ENCODE data around the gene TCFL5. TPM values are rescaled to one million over a fixed set of nuclear protein-coding genes. Genes with fewer than 3 reads are reported as not detected.
A peak's percentile ranks its signal among the peaks of the same experiment; 100 is the strongest.

Gene TCFL5
- total RNA-seq, 1 donor from 2014 or later, result 7.9 TPM

- no peaks in the 10 kb centered on the region for H3K36me3 Mint-ChIP-seq (ENCODE audit: insufficient read depth)
- H3K27me3 Mint-ChIP-seq, result no peaks in the 10 kb centered on the region
- H3K4me3 Mint-ChIP-seq (ENCODE audit: low read depth), result no peak overlapping the region
- no peaks in the 10 kb centered on the region for H3K9me3 Mint-ChIP-seq (ENCODE audit: low read depth)
- no peak for TF ChIP-seq CTCF (IDR thresholded peaks at IDR 0.05; ENCODE audit: unreplicated experiment)
- H3K27ac Mint-ChIP-seq, result no peak overlapping the region
- no peak for DNase-seq (ENCODE audit: low spot score, unreplicated experiment)
- H3K4me1 Mint-ChIP-seq (ENCODE audit: low read depth), result peaks cover 3% of the 10 kb centered on the region
Observed at GRCh38 chr20:62824476-62825332, 36.9 kb downstream of the TCFL5 start.

GRCh38 chr20:62823688-62824475 lies 37.7 kb downstream of the TCFL5 start:
- H3K36me3 Mint-ChIP-seq (ENCODE audit: insufficient read depth), result no peaks in the 10 kb centered on the region
- H3K4me1 Mint-ChIP-seq (ENCODE audit: low read depth), result peaks cover 3% of the 10 kb centered on the region
- H3K27me3 Mint-ChIP-seq, result no peaks in the 10 kb centered on the region
- no peaks in the 10 kb centered on the region for H3K9me3 Mint-ChIP-seq (ENCODE audit: low read depth)
- no peak for DNase-seq (ENCODE audit: low spot score, unreplicated experiment)
- no peak overlapping the region for H3K27ac Mint-ChIP-seq
- no peak for TF ChIP-seq CTCF (IDR thresholded peaks at IDR 0.05; ENCODE audit: unreplicated experiment)
- no peak overlapping the region for H3K4me3 Mint-ChIP-seq (ENCODE audit: low read depth)

GRCh38 chr20:62822788-62823651 lies 38.6 kb downstream of the TCFL5 start:
- peak overlapping the region; percentile 24 for H3K27ac Mint-ChIP-seq
- no peaks in the 10 kb centered on the region for H3K27me3 Mint-ChIP-seq
- DNase-seq (ENCODE audit: low spot score, unreplicated experiment), result no peak
- no peaks in the 10 kb centered on the region for H3K9me3 Mint-ChIP-seq (ENCODE audit: low read depth)
- H3K4me3 Mint-ChIP-seq (ENCODE audit: low read depth), result peak overlapping the region; percentile 14
- TF ChIP-seq CTCF (IDR thresholded peaks at IDR 0.05; ENCODE audit: unreplicated experiment), result peak; percentile 25
- no peaks in the 10 kb centered on the region for H3K36me3 Mint-ChIP-seq (ENCODE audit: insufficient read depth)
- peaks cover 4% of the 10 kb centered on the region for H3K4me1 Mint-ChIP-seq (ENCODE audit: low read depth)

GRCh38 chr20:62822239-62822787 lies 39.3 kb downstream of the TCFL5 start:
- DNase-seq (ENCODE audit: low spot score, unreplicated experiment), result no peak

More at GRCh38 chr20:62822239-62822787, 39.3 kb downstream of the TCFL5 start:
- Mint-ChIP-seq H3K27ac (no peak overlapping the region), H3K9me3 (ENCODE audit: low read depth) (no peaks in the 10 kb centered on the region), H3K27me3 (no peaks in the 10 kb centered on the region), H3K36me3 (ENCODE audit: insufficient read depth) (no peaks in the 10 kb centered on the region), H3K4me3 (ENCODE audit: low read depth) (no peak overlapping the region), H3K4me1 (ENCODE audit: low read depth) (peaks cover 4% of the 10 kb centered on the region)
- peak; percentile 28 for TF ChIP-seq CTCF (IDR thresholded peaks at IDR 0.05; ENCODE audit: unreplicated experiment)

Data from progenitor cell of endocrine pancreas (in vitro differentiated cells).